GM12878 (cell line): ENCODE data around the gene CR1L. TPM values are rescaled to one million over a fixed set of nuclear protein-coding genes. Genes with fewer than 3 reads are reported as not detected.

Experiments used
- ATAC-seq: fragments of 200-7000 bp; cut with Tn5 transposase; 3 replicates; pipeline ENCODE4 v1.9.1; 2020; ENCODE audit warnings: mild to moderate bottlenecking, moderate library complexity
- BruUV-seq: library from RNA; stranded (reverse); fragments of 400-500 nt; replicated peaks from 2 replicates; lab custom pipeline; 2021; lab: Mats Ljungman, UMichigan
- CTCF ChIA-PET: fragments of 300-600 bp; sonication (Branson Sonifier 250); formaldehyde crosslinking; extraction: SDS; loops from one replicate; lab custom pipeline; 2021; ENCODE audit warnings: inconsistent platforms; lab: Yijun Ruan, JAX
- POLR2A ChIA-PET: fragments of 350-600 bp; formaldehyde crosslinking; extraction: SDS; loops from one replicate; lab custom pipeline; 2021; ENCODE audit warnings: inconsistent platforms; lab: Charles Lee
- RAD21 ChIA-PET: fragments of 300-600 bp; sonication (Branson Sonifier 250); formaldehyde crosslinking; loops from one replicate; lab custom pipeline; 2023; ENCODE audit warnings: antibody characterized with exemption; ENCODE audit not compliant: unreplicated experiment; lab: Charles Lee
- SMC1A ChIA-PET: fragments of 300-600 bp; sonication (Branson Sonifier 250); formaldehyde crosslinking; loops from one replicate; lab custom pipeline; 2023; ENCODE audit not compliant: unreplicated experiment, uncharacterized antibody; lab: Charles Lee
- DNase-seq: peaks from one replicate; pipeline ENCODE4 v3.0.0-alpha.2; 2011; ENCODE audit warnings: low read depth, low spot score
- FAIRE-seq: peaks from 3 replicates; lab custom pipeline; 2011; peaks lifted over from hg19 to GRCh38; lab: Jason Lieb, UNC
- H2AFZ ChIP-seq: 2 replicates; pipeline ENCODE4 v1.6.0; 2011; ENCODE audit warnings: low read depth, low read length, control low read depth; ENCODE audit not compliant: control insufficient read depth
- H3K27ac ChIP-seq: 2 replicates; pipeline ENCODE4 v1.5.1; 2011; ENCODE audit warnings: control low read depth; ENCODE audit not compliant: control insufficient read depth, insufficient read depth
- H3K27me3 ChIP-seq, 2 experiments: replicated peaks in 1 of 2; 2 replicates each; pipeline versions ENCODE4 v1.6.0 to v1.6.1; 2011; ENCODE audit warnings: low read length in 1 of 2; ENCODE audit not compliant: control insufficient read depth in 2 of 2, insufficient read depth in 2 of 2
- H3K36me3 ChIP-seq, 2 experiments: 2 replicates each; pipeline ENCODE4 v1.5.1; 2011; ENCODE audit warnings: low read length in 1 of 2; ENCODE audit not compliant: control insufficient read depth in 2 of 2, insufficient read depth in 2 of 2
- H3K4me1 ChIP-seq: 2 replicates; pipeline ENCODE4 v1.6.1; 2011; ENCODE audit warnings: mild to moderate bottlenecking, low read length, moderate library complexity, mixed read lengths; ENCODE audit not compliant: control insufficient read depth, insufficient read depth
- H3K4me2 ChIP-seq: 2 replicates; pipeline ENCODE4 v1.6.0; 2011; ENCODE audit warnings: control low read depth; ENCODE audit not compliant: control insufficient read depth, insufficient read depth
- H3K4me3 ChIP-seq: fragments of 200-600 bp; sonication (generic); 2 replicates; pipeline ENCODE4 v1.5.1; 2016
- H3K79me2 ChIP-seq: 2 replicates; pipeline ENCODE4 v1.6.0; 2011; ENCODE audit warnings: low read length; ENCODE audit not compliant: control insufficient read depth, insufficient read depth
- H3K9ac ChIP-seq: 2 replicates; pipeline ENCODE4 v1.8.0; 2011; ENCODE audit warnings: low read length, control low read depth, mixed read lengths; ENCODE audit not compliant: control insufficient read depth, insufficient read depth
- H3K9me3 ChIP-seq: replicated peaks from 3 replicates; pipeline ENCODE4 v1.5.1; 2011; ENCODE audit warnings: mild to moderate bottlenecking, low read length; ENCODE audit not compliant: control insufficient read depth, insufficient read depth
- H4K20me1 ChIP-seq: 2 replicates; pipeline ENCODE4 v1.6.0; 2011; ENCODE audit not compliant: control insufficient read depth, insufficient read depth
- EZH2 ChIP-seq: IDR thresholded peaks from 2 replicates; pipeline ENCODE4 v1.6.1; 2012; ENCODE audit warnings: low read depth, mild to moderate bottlenecking, control low read depth, inconsistent platforms, low read length, borderline replicate concordance; ENCODE audit not compliant: control insufficient read depth
- IRF3 ChIP-seq: fragments of 450-650 bp; IDR thresholded peaks from 2 replicates; pipeline ENCODE4 v1.6.1; 2014; ENCODE audit warnings: mild to moderate bottlenecking
- MLLT1 ChIP-seq: fragments of 450-650 bp; IDR thresholded peaks from 2 replicates; pipeline ENCODE4 v1.6.1; 2016; ENCODE audit warnings: mild to moderate bottlenecking
- NFXL1 ChIP-seq: fragments of 450-650 bp; IDR thresholded peaks from 2 replicates; pipeline ENCODE4 v1.6.1; 2017; ENCODE audit warnings: antibody characterized with exemption, mild to moderate bottlenecking, borderline replicate concordance
- REST ChIP-seq: IDR thresholded peaks from 2 replicates; pipeline ENCODE4 v1.6.1; 2012; ENCODE audit warnings: mild to moderate bottlenecking, low read depth, low read length
- WGBS: methylation state at CpG from one replicate; pipeline ENCODE4 v1.1.6; 2016; ENCODE audit warnings: low lambda C conversion rate; ENCODE audit not compliant: insufficient replicate concordance, insufficient coverage; ENCODE audit errors: missing lambda C conversion rate; 5-methylcytosine and 5-hydroxymethylcytosine counted together
- in situ Hi-C: fragments of 300-500 bp; cut with MboI; formaldehyde crosslinking; loops from 9 replicates; pipeline ENCODE4 v1.14.3; 2018; ENCODE audit warnings: mixed read lengths
- intact Hi-C: fragments of 100-400 bp; cut with micrococcal nuclease; formaldehyde crosslinking; loops from one replicate; pipeline ENCODE4 v1.14.2; 2022; ENCODE audit not compliant: unreplicated experiment
- polyA plus RNA-seq, 11 experiments: library from polyadenylated mRNA; depleted of rRNA in 4 of 11; unstranded in 6 of 11; stranded (reverse) in 5 of 11; fragments of >200 nt; fragmentation: Nextera tagmentation in 4 of 11; fragmentation: Illumina TruSeq in 1 of 11; extraction: Ambion mirVana in 4 of 11; extraction: Trizol in 1 of 11; gene quantifications; 1 replicate in 1 of 11; 2 replicates in 10 of 11; pipeline versions ENCODE4 v1.2.1 to v1.2.3, GENCODE V29; 2011 to 2016; ENCODE audit warnings: inconsistent platforms in 2 of 11, missing spikeins in 2 of 11, low read depth in 1 of 11
- total RNA-seq, 4 experiments: library from RNA; depleted of rRNA in 3 of 4; stranded (reverse); fragments of >200 nt in 3 of 4; fragmentation: Illumina TruSeq in 1 of 4; extraction: Trizol in 1 of 4; gene quantifications; 2 replicates each; pipeline versions ENCODE4 v1.2.1 to v1.2.3, GENCODE V29; 2013 to 2021

The CR1L gene
- total and polyA plus RNA-seq, 10 of the 15 experiments (the other 5 are each of a cell fraction or from before 2014, with no cell fraction given), result 0.11 TPM; not detected in 9

GRCh38 chr1:207651583-207651982, 6.7 kb downstream of the CR1L start:
- BruUV-seq, result no TSS peak
- no peaks in the 10 kb centered on the region for H4K20me1 ChIP-seq
- H3K4me1 ChIP-seq, result no peaks in the 10 kb centered on the region
- H3K27ac ChIP-seq, result no peak overlapping the region
- intact Hi-C loops, result no loop called here
- DNase-seq (no peak), ATAC-seq (no peak)
- no peak overlapping the region for H3K4me2 ChIP-seq
- no peaks in the 10 kb centered on the region for H3K27me3 ChIP-seq
- no peaks in the 10 kb centered on the region for H3K9me3 ChIP-seq
- POLR2A ChIA-PET, result no interaction called here
- TF ChIP-seq NFXL1 (no peak), REST (no peak), EZH2 (no peak), MLLT1 (no peak), IRF3 (no peak)
- TF ChIP-seq, all 136 proteins: peak for 0
- no peaks in the 10 kb centered on the region for H3K36me3 ChIP-seq
- SMC1A ChIA-PET, result interaction anchor here (1.3 kb wide), 1 partner anchor 20 kb away, joined by 4 read pairs; no protein-coding TSS in a partner anchor
- 79% methylated on average over 1 of the region's 1 CpG for WGBS
- H2AFZ ChIP-seq, result no peak overlapping the region
- in situ Hi-C loops, result no loop called here
- no peak overlapping the region for H3K9ac ChIP-seq
- no peak overlapping the region for H3K4me3 ChIP-seq
- H3K79me2 ChIP-seq, result no peaks in the 10 kb centered on the region
- FAIRE-seq, result no peak
- RAD21 ChIA-PET, result no interaction called here
- CTCF ChIA-PET, result no interaction called here
